Adrenal gland (tissue), 5 donors: ENCODE results near the gene FREM2.

Experiments used
- CTCF ChIP-seq, 6 experiments: fragments of 450-650 bp in 4 of 6; fragments of 200-600 bp in 2 of 6; sonication (generic) in 1 of 6; IDR thresholded peaks; 1 replicate in 5 of 6; 2 replicates in 1 of 6; pipeline versions ENCODE4 v1.5.1 to v1.8.0; 2016 to 2021; ENCODE audit warnings: antibody characterized with exemption in 6 of 6, mild to moderate bottlenecking in 2 of 6, moderate library complexity in 1 of 6
- POLR2A ChIP-seq, 2 donors: fragments of 450-650 bp; IDR thresholded peaks; one replicate each; pipeline ENCODE4 v1.6.1; 2017; ENCODE audit warnings: antibody characterized with exemption in 2 of 2, mild to moderate bottlenecking in 2 of 2, moderate library complexity in 1 of 2
- donor health status: DM: no; HTN: no; CAD: no.

- no peak for TF ChIP-seq CTCF (IDR thresholded peaks at IDR 0.05)
- TF ChIP-seq POLR2A (IDR thresholded peaks at IDR 0.05) = no peak
Observed at GRCh38 chr13:38879786-38880185, 192.9 kb downstream of the FREM2 start.
